SK-N-DZ (cell line): ENCODE measurements around the gene INTS15.

Experiments used
- DNase-seq: peaks from one replicate; pipeline ENCODE4 v3.0.0-alpha.2; 2015; ENCODE audit warnings: low spot score

Gene INTS15

GRCh38 chr7:6655636-6656385 is 66.0 kb downstream of the INTS15 start:
- no peak for DNase-seq

- DNase-seq, result no peak
Observed at GRCh38 chr7:6656413-6656812, 66.6 kb downstream of the INTS15 start.
